Neural cell (in vitro differentiated cells): Measurements from ENCODE around the gene POLR1D. TPM values are rescaled to one million over a fixed set of nuclear protein-coding genes. Genes with fewer than 3 reads are reported as not detected.

ENCODE experiments used
- H2AFZ ChIP-seq: fragments of 200-600, 300-800 bp; sonication (generic), shearing (Covaris generic); 2 replicates; pipeline ENCODE4 v1.6.0; 2014; ENCODE audit warnings: low read depth, mild to moderate bottlenecking, antibody characterized with exemption, low read length, moderate library complexity
- H3F3A ChIP-seq: fragments of 200-600 bp; shearing (Covaris generic); 2 replicates; pipeline ENCODE4 v1.6.1; 2016; ENCODE audit warnings: mild to moderate bottlenecking, moderate library complexity, mixed read lengths, antibody characterized with exemption, low read length; ENCODE audit not compliant: insufficient read depth, poor library complexity, severe bottlenecking
- H3K27ac ChIP-seq: fragments of 200-600, 300-800 bp; sonication (generic), shearing (Covaris generic); 2 replicates; pipeline ENCODE4 v1.5.1; 2014; ENCODE audit warnings: mild to moderate bottlenecking, low read length, moderate library complexity
- H3K27me3 ChIP-seq: fragments of 300-800, 200-600 bp; sonication (generic), shearing (Covaris generic); 2 replicates; pipeline ENCODE4 v1.6.0; 2014; ENCODE audit warnings: mild to moderate bottlenecking, low read depth, low read length, moderate library complexity; ENCODE audit not compliant: insufficient read depth
- H3K36me3 ChIP-seq: fragments of 300-800, 200-600 bp; sonication (generic), shearing (Covaris generic); 2 replicates; pipeline ENCODE4 v1.5.1; 2014; ENCODE audit warnings: mild to moderate bottlenecking, antibody characterized with exemption, low read length, moderate library complexity; ENCODE audit not compliant: insufficient read depth
- H3K4me2 ChIP-seq: fragments of 300-800, 200-600 bp; sonication (generic), shearing (Covaris generic); 2 replicates; pipeline ENCODE4 v1.6.0; 2014; ENCODE audit warnings: mild to moderate bottlenecking, low read length
- H3K4me3 ChIP-seq: fragments of 300-800, 200-600 bp; sonication (generic), shearing (Covaris generic); 2 replicates; pipeline ENCODE4 v1.5.1; 2014; ENCODE audit warnings: mild to moderate bottlenecking, low read length, moderate library complexity
- H3K79me2 ChIP-seq: fragments of 200-600 bp; shearing (Covaris generic); replicated peaks from 2 replicates; pipeline ENCODE4 v1.6.0; 2014; ENCODE audit warnings: mild to moderate bottlenecking, low read length, moderate library complexity; ENCODE audit not compliant: insufficient read depth
- H3K9ac ChIP-seq: fragments of 300-800, 200-600 bp; sonication (generic), shearing (Covaris generic); 2 replicates; pipeline ENCODE4 v1.6.1; 2016; ENCODE audit warnings: mild to moderate bottlenecking, low read length, mixed read lengths
- H3K9me2 ChIP-seq: fragments of 200-600 bp; shearing (Covaris generic); 2 replicates; pipeline ENCODE4 v1.6.1; 2016; ENCODE audit warnings: mild to moderate bottlenecking, low read length, mixed read lengths; ENCODE audit not compliant: insufficient read depth
- H3K9me3 ChIP-seq: fragments of 200-600, 300-800 bp; sonication (generic), shearing (Covaris generic); 2 replicates; pipeline ENCODE4 v1.6.1; 2016; ENCODE audit warnings: mild to moderate bottlenecking, mixed run types, low read length, moderate library complexity, mixed read lengths
- H4K20me1 ChIP-seq: fragments of 200-600 bp; shearing (Covaris generic); 2 replicates; pipeline ENCODE4 v1.6.1; 2016; ENCODE audit warnings: mild to moderate bottlenecking, mixed run types; ENCODE audit not compliant: insufficient read depth
- CTCF ChIP-seq: fragments of 450-650 bp; IDR thresholded peaks from 2 replicates; pipeline ENCODE4 v1.5.1; 2014; ENCODE audit warnings: antibody characterized with exemption, mild to moderate bottlenecking, moderate library complexity; ENCODE audit not compliant: poor library complexity, severe bottlenecking
- EP300 ChIP-seq: fragments of 450-650 bp; conservative IDR thresholded peaks from 2 replicates; pipeline ENCODE4 v1.6.1; 2014; ENCODE audit warnings: antibody characterized with exemption, mild to moderate bottlenecking, moderate library complexity; ENCODE audit not compliant: poor library complexity, severe bottlenecking
- EZH2 ChIP-seq: fragments of 200-600, 300-800 bp; shearing (Covaris generic), sonication (generic); IDR thresholded peaks from 2 replicates; pipeline ENCODE4 v1.6.1; 2014; ENCODE audit warnings: antibody characterized with exemption, low read length, borderline replicate concordance, mild to moderate bottlenecking; ENCODE audit not compliant: insufficient read depth, poor library complexity, severe bottlenecking
- MXI1 ChIP-seq: fragments of 450-650 bp; conservative IDR thresholded peaks from 2 replicates; pipeline ENCODE4 v1.6.1; 2014; ENCODE audit warnings: antibody characterized with exemption, mild to moderate bottlenecking; ENCODE audit not compliant: poor library complexity, severe bottlenecking
- POLR2AphosphoS5 ChIP-seq: IDR thresholded peaks from 2 replicates; pipeline ENCODE4 v1.6.1; 2012
- RAD21 ChIP-seq: fragments of 450-650 bp; conservative IDR thresholded peaks from 2 replicates; pipeline ENCODE4 v1.6.1; 2014; ENCODE audit warnings: antibody characterized with exemption, mild to moderate bottlenecking, moderate library complexity
- SMC3 ChIP-seq: fragments of 450-650 bp; conservative IDR thresholded peaks from 2 replicates; pipeline ENCODE4 v1.6.1; 2014; ENCODE audit warnings: antibody characterized with exemption, mild to moderate bottlenecking, moderate library complexity; ENCODE audit not compliant: poor library complexity
- TAF1 ChIP-seq: IDR thresholded peaks from 2 replicates; pipeline ENCODE4 v1.6.1; 2012; ENCODE audit warnings: low read depth
- polyA plus RNA-seq: library from polyadenylated mRNA; depleted of rRNA; stranded (reverse); fragments of >200 nt; gene quantifications from 2 replicates; pipeline ENCODE4 v1.2.3, GENCODE V29; 2014
- TF ChIP-seq, protein P1 (sequence below): IDR thresholded peaks from 2 replicates; pipeline ENCODE4 v1.6.1; 2012; ENCODE audit warnings: borderline replicate concordance

The POLR1D gene
- polyA plus RNA-seq, 1 donor from 2014 or later, result 179 TPM

GRCh38 chr13:27634231-27634630 lies 12.5 kb downstream of the POLR1D start:
- Histone ChIP-seq H3K27me3 (no peaks in the 10 kb centered on the region), H3K27ac (no peak overlapping the region), H3K4me2 (no peak overlapping the region), H2AFZ (no peak overlapping the region), H3F3A (no peaks in the 10 kb centered on the region), H3K9ac (no peak overlapping the region), H3K9me3 (no peaks in the 10 kb centered on the region), H3K9me2 (no peaks in the 10 kb centered on the region), H3K79me2 (peaks cover 12% of the 10 kb centered on the region), H4K20me1 (no peaks in the 10 kb centered on the region), H3K4me3 (no peak overlapping the region), H3K36me3 (no peaks in the 10 kb centered on the region)
- TF ChIP-seq EZH2 (no peak), SMC3 (no peak), MXI1 (no peak), RAD21 (no peak), POLR2AphosphoS5 (no peak)
- TF ChIP-seq, protein P1, sequence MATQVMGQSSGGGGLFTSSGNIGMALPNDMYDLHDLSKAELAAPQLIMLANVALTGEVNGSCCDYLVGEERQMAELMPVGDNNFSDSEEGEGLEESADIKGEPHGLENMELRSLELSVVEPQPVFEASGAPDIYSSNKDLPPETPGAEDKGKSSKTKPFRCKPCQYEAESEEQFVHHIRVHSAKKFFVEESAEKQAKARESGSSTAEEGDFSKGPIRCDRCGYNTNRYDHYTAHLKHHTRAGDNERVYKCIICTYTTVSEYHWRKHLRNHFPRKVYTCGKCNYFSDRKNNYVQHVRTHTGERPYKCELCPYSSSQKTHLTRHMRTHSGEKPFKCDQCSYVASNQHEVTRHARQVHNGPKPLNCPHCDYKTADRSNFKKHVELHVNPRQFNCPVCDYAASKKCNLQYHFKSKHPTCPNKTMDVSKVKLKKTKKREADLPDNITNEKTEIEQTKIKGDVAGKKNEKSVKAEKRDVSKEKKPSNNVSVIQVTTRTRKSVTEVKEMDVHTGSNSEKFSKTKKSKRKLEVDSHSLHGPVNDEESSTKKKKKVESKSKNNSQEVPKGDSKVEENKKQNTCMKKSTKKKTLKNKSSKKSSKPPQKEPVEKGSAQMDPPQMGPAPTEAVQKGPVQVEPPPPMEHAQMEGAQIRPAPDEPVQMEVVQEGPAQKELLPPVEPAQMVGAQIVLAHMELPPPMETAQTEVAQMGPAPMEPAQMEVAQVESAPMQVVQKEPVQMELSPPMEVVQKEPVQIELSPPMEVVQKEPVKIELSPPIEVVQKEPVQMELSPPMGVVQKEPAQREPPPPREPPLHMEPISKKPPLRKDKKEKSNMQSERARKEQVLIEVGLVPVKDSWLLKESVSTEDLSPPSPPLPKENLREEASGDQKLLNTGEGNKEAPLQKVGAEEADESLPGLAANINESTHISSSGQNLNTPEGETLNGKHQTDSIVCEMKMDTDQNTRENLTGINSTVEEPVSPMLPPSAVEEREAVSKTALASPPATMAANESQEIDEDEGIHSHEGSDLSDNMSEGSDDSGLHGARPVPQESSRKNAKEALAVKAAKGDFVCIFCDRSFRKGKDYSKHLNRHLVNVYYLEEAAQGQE, result no peak

DNA sequence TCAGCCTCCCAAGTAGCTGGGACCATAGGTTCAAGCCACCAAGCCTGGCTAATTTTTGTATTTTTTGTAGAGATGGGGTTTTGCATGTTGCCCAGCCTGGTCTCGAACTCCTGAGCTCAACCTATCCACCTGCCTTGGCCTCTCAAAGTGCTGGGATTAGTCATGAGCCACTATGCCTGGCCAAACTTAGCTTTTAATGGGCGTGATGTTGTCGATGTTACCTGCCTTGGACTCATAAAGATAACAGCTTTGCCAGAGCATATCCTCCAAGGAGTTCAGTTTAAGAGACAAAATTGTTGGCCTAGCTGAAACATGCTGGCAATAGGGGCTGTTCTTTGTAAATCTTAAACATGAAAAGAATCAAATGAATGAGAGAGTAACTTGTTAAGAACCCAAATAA lies 13.1 kb downstream of the POLR1D start:
- Histone ChIP-seq H3K9ac (no peak overlapping the region), H3K36me3 (no peaks in the 10 kb centered on the region), H3K4me3 (no peak overlapping the region), H4K20me1 (no peaks in the 10 kb centered on the region), H3F3A (no peaks in the 10 kb centered on the region), H3K27me3 (no peaks in the 10 kb centered on the region), H3K79me2 (peaks cover 8% of the 10 kb centered on the region), H3K4me2 (no peak overlapping the region), H3K27ac (no peak overlapping the region), H3K9me3 (no peaks in the 10 kb centered on the region), H2AFZ (no peak overlapping the region), H3K9me2 (no peaks in the 10 kb centered on the region)
- TF ChIP-seq MXI1 (no peak), EZH2 (no peak), EP300 (no peak), SMC3 (no peak), RAD21 (no peak), POLR2AphosphoS5 (no peak), TAF1 (no peak), CTCF (no peak)
- TF ChIP-seq, protein P1, result no peak
